Measurements from ENCODE around the gene SSBP3.

Gene SSBP3

DNA sequence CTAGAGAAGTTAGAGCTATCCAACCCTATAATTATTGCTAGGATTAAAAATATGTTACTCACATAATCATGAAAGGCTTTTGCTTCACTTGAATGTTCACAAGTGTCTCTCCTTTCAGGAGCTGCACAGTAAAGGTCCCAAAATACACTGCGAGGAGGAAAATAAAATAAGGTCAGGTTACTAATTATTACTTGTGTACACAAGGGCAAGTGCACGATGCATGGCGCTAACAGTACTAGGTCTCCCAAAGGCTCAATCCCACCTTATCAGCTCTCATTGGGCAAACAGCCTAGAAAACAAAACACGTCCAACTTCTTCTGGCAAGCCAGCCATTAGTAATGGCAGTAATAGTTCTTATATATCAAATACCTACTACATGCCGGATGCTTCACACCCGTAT lies 4.4 kb downstream of the SSBP3 start:
- Histone ChIP-seq H3K9me3 (ENCODE audit: low read depth, low read length) (no peaks in the 10 kb centered on the region), H3K27ac (no peak overlapping the region), H3K36me3 (ENCODE audit: insufficient read depth, low read length) (peaks cover 75% of the 10 kb centered on the region), H3K4me3 (no peak overlapping the region), H3K9ac (ENCODE audit: insufficient read length) (no peak overlapping the region)
- no peak for DNase-seq (ENCODE audit: low read depth, low spot score)
- TF ChIP-seq POLR2AphosphoS5 (IDR thresholded peaks at IDR 0.05; ENCODE audit: borderline replicate concordance, low read depth, low read length) (no peak), FOXP2 (optimal IDR thresholded peaks at IDR 0.05; ENCODE audit: control extremely low read depth, extremely low read length, insufficient read depth) (no peak), EZH2 (IDR thresholded peaks at IDR 0.05) (no peak)

DNA sequence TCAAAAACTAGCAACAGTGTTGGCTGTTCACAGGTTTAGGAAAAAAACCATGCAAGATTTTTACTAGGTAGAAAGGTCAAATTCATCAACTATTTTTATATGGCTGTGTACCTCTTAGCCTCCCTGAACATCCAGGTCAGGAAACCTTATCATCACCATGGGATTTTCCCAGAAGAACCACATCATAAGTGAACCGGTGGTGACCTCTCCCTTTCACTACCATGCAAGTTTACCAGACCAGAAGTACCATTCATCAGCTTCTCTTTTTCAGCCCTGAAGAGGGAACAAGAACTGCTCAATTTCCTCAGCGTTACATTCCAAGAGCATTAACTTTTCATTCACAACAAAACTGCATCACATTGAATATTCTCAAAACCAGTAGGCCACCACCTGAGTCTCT lies 5.9 kb downstream of the SSBP3 start:
- no peak overlapping the region for H3K27ac ChIP-seq
- TF ChIP-seq EZH2 (IDR thresholded peaks at IDR 0.05) (no peak), FOXP2 (optimal IDR thresholded peaks at IDR 0.05; ENCODE audit: control extremely low read depth, extremely low read length, insufficient read depth) (no peak), POLR2AphosphoS5 (IDR thresholded peaks at IDR 0.05; ENCODE audit: borderline replicate concordance, low read depth, low read length) (no peak)

DNA sequence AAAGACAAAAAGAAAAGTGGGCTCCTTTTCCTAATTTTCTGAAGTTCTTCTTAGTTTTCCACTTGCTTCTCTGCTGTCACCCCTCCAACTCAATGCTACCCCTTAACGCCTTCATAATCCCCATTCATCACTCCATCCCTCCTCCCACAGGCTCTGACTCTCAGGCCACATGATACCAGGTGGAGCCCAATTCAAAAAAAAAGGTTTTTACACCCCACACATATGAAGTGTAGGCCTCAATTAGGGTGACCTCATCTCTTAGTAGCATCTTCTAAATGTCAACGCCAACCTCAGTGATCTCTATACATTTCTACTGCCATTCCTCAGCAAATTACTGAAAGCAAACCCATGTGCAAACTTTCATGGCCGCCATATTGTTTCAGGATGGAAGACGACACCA lies 6.4 kb downstream of the SSBP3 start:
- Histone ChIP-seq H3K27ac (no peak overlapping the region), H3K4me3 (no peak overlapping the region), H3K9ac (ENCODE audit: insufficient read length) (no peak overlapping the region), H3K36me3 (ENCODE audit: insufficient read depth, low read length) (peaks cover 90% of the 10 kb centered on the region), H3K9me3 (ENCODE audit: low read depth, low read length) (no peaks in the 10 kb centered on the region)
- DNase-seq (ENCODE audit: low read depth, low spot score), result no peak
- no peak for TF ChIP-seq FOXP2 (optimal IDR thresholded peaks at IDR 0.05; ENCODE audit: control extremely low read depth, extremely low read length, insufficient read depth)
- no peak for TF ChIP-seq EZH2 (IDR thresholded peaks at IDR 0.05)
- TF ChIP-seq POLR2AphosphoS5 (IDR thresholded peaks at IDR 0.05; ENCODE audit: borderline replicate concordance, low read depth, low read length), result no peak

More for the DNA sequence above, 5.9 kb downstream of the SSBP3 start:
- H3K9me3 ChIP-seq (ENCODE audit: low read depth, low read length), result no peaks in the 10 kb centered on the region
- no peak overlapping the region for H3K9ac ChIP-seq (ENCODE audit: insufficient read length)
- H3K36me3 ChIP-seq (ENCODE audit: insufficient read depth, low read length), result peaks cover 85% of the 10 kb centered on the region
- DNase-seq (ENCODE audit: low read depth, low spot score), result no peak
- H3K4me3 ChIP-seq, result no peak overlapping the region

DNA sequence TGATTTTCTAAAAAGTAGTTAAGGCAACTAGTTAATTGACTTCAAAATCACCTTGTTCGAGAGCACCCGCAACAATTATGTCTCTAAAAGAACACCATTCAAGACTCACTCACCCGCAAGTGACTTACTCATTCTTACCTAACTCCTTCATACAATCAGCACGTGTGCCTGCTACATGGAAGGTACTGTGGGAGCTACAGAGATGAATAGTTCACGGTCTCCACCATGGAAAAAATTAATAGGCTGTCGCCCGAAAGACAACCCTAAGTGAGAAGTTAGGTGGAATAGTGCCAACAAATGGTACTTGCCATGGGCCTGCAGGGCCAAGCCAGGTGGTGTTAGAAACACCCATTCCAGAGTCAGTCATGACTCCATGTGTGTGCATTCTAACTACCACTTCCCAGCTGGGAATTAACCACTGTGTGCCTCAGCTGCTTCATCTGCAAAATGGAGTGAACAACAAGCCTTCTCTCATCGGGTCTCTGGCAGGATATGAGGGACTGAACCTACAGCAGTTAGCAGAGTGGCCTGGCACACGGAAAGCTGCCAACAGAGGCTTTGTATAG lies 7.1 kb downstream of the SSBP3 start:
- no peak for TF ChIP-seq FOXP2 (optimal IDR thresholded peaks at IDR 0.05; ENCODE audit: control extremely low read depth, extremely low read length, insufficient read depth)
- TF ChIP-seq EZH2 (IDR thresholded peaks at IDR 0.05), result no peak
- TF ChIP-seq POLR2AphosphoS5 (IDR thresholded peaks at IDR 0.05; ENCODE audit: borderline replicate concordance, low read depth, low read length), result no peak
- H3K4me3 ChIP-seq, result no peak overlapping the region
- H3K27ac ChIP-seq, result no peak overlapping the region
- peaks cover 89% of the 10 kb centered on the region for H3K36me3 ChIP-seq (ENCODE audit: insufficient read depth, low read length)
- H3K9ac ChIP-seq (ENCODE audit: insufficient read length), result no peak overlapping the region
- no peaks in the 10 kb centered on the region for H3K9me3 ChIP-seq (ENCODE audit: low read depth, low read length)
- no peak for DNase-seq (ENCODE audit: low read depth, low spot score)

DNA sequence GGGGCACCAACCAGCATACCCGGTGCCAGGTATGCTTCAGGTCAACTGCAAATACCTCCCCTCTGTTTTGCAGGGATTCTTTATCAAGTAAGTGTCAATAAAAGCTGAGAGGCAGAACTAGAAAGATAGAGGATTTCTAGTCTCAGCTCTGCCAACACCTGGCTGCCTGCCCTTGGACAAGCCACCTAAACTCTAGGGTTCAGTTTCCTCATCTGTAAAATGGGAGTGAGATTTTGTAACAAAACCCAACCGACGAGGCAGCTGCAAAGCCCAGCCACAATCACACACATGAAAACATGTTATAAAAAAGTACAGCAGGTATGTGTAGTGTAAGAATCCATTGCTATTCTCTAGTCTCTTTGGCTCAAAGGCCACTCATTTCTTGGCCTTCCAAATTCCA lies 8.2 kb downstream of the SSBP3 start:
- Histone ChIP-seq H3K36me3 (ENCODE audit: insufficient read depth, low read length) (peaks cover 90% of the 10 kb centered on the region), H3K9ac (ENCODE audit: insufficient read length) (no peak overlapping the region), H3K4me3 (no peak overlapping the region), H3K9me3 (ENCODE audit: low read depth, low read length) (no peaks in the 10 kb centered on the region), H3K27ac (no peak overlapping the region)
- TF ChIP-seq EZH2 (IDR thresholded peaks at IDR 0.05), result no peak
- TF ChIP-seq POLR2AphosphoS5 (IDR thresholded peaks at IDR 0.05; ENCODE audit: borderline replicate concordance, low read depth, low read length), result no peak
- no peak for TF ChIP-seq FOXP2 (optimal IDR thresholded peaks at IDR 0.05; ENCODE audit: control extremely low read depth, extremely low read length, insufficient read depth)
- no peak for DNase-seq (ENCODE audit: low read depth, low spot score)

DNA sequence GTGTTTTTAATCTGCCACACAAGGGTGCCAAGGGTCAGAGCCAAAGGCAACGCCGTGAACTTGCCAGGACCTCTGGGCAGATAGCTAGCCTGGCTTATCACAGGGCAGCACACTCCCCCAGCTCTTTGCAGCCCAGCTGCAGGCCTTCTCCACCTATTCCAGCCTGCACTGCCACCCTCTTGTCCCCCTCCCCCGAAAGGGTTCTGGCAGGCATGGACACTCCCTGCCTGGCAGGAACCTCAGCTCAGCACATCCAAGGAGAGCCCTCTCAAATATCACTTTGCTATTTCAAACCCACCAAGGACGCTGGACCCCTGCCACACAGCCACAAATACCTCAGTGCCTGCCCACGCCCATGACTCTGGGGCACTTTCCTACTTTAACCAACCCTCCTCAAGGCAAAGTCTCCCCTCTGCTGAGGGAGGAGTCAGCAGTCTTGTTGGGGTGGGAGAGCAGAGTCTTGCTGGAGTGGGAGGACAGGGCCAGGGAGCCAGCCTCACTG lies 9.1 kb downstream of the SSBP3 start:
- DNase-seq (ENCODE audit: low read depth, low spot score), result no peak
- no peak overlapping the region for H3K9ac ChIP-seq (ENCODE audit: insufficient read length)
- no peak overlapping the region for H3K27ac ChIP-seq
- no peak overlapping the region for H3K4me3 ChIP-seq
- peaks cover 90% of the 10 kb centered on the region for H3K36me3 ChIP-seq (ENCODE audit: insufficient read depth, low read length)
- no peaks in the 10 kb centered on the region for H3K9me3 ChIP-seq (ENCODE audit: low read depth, low read length)
- no peak for TF ChIP-seq EZH2 (IDR thresholded peaks at IDR 0.05)
- no peak for TF ChIP-seq POLR2AphosphoS5 (IDR thresholded peaks at IDR 0.05; ENCODE audit: borderline replicate concordance, low read depth, low read length)
- TF ChIP-seq FOXP2 (optimal IDR thresholded peaks at IDR 0.05; ENCODE audit: control extremely low read depth, extremely low read length, insufficient read depth), result no peak

DNA sequence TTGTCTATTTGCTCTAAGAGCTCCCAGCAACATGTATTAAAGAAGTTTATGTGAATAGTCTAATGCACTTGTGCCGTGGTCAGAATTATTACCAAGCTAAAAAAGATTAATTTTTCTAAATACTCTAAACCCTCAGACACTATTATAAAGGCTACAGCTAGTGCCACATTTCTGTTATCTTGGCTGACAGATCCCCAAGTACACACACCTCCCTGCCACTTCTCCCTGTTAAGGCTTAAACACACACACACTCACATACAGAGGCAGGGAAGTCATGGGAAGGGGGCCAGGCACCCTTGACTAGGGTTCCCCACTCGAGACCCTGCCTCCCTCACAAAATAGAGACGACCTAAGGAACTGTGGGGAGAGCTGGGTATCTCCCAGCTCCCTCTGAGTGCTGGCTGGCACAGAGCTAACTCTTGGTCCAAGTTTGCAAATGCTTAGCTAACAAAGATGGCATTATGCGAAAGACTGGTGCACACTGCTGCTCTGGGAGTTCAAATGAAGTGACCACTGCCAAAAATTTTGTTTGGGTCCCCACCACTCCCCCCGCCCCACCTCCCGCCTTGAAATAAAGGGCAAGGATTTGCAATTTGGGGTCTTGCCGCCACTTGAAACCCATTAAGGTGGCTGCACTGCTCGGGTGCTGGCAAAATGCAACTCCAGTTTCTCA lies 9.8 kb downstream of the SSBP3 start:
- TF ChIP-seq POLR2AphosphoS5 (IDR thresholded peaks at IDR 0.05; ENCODE audit: borderline replicate concordance, low read depth, low read length) (no peak), EZH2 (IDR thresholded peaks at IDR 0.05) (no peak), FOXP2 (optimal IDR thresholded peaks at IDR 0.05; ENCODE audit: control extremely low read depth, extremely low read length, insufficient read depth) (no peak)
- no peak overlapping the region for H3K4me3 ChIP-seq

DNA sequence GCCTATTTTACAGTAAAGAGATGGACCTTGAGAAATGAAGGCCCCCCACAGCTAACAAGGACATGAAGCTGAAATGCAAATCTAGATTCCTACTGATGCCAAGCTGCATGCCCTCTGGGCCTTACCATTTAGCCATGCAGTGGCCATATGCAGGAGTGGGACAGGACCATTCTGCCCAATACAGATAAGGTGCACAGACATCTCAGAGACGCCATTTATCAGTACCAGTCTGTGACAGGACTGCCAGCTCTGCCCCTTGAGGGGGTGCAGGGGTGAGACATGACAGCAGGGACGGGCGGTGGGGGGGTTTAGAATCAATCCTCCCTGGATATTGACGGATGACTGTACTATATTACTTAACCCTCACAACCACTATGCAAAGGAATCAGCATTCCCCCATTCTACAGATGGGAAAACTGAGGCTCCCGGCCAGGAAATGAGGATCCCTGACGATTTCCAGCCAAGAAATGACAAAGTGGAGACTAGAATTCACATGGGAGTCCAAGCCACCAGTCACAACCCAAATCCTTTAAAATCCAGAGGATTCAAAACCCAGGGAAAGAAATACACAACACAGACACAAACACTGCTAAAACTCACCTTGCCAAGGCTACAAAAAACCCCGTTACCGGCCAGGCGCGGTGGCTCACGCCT lies 10.8 kb downstream of the SSBP3 start:
- Histone ChIP-seq H3K9me3 (ENCODE audit: low read depth, low read length) (no peaks in the 10 kb centered on the region), H3K36me3 (ENCODE audit: insufficient read depth, low read length) (peaks cover 85% of the 10 kb centered on the region), H3K9ac (ENCODE audit: insufficient read length) (no peak overlapping the region), H3K27ac (no peak overlapping the region), H3K4me3 (no peak overlapping the region)
- TF ChIP-seq POLR2AphosphoS5 (IDR thresholded peaks at IDR 0.05; ENCODE audit: borderline replicate concordance, low read depth, low read length), result no peak
- no peak for TF ChIP-seq FOXP2 (optimal IDR thresholded peaks at IDR 0.05; ENCODE audit: control extremely low read depth, extremely low read length, insufficient read depth)
- no peak for TF ChIP-seq EZH2 (IDR thresholded peaks at IDR 0.05)
- DNase-seq (ENCODE audit: low read depth, low spot score), result no peak

More for the DNA sequence above, 9.8 kb downstream of the SSBP3 start:
- peaks cover 89% of the 10 kb centered on the region for H3K36me3 ChIP-seq (ENCODE audit: insufficient read depth, low read length)
- no peak overlapping the region for H3K9ac ChIP-seq (ENCODE audit: insufficient read length)
- no peak overlapping the region; the same call in 1 of the 2 replicates for H3K27ac ChIP-seq
- H3K9me3 ChIP-seq (ENCODE audit: low read depth, low read length), result no peaks in the 10 kb centered on the region
- DNase-seq (ENCODE audit: low read depth, low spot score), result no peak
